Hepatocyte (in vitro differentiated cells): ENCODE measurements around the gene NF2.

Experiments
- CTCF ChIP-seq: fragments of 200-600 bp; sonication (generic); IDR thresholded peaks from 2 replicates; pipeline ENCODE4 v1.5.1; 2016; ENCODE audit warnings: antibody characterized with exemption, mild to moderate bottlenecking; ENCODE audit not compliant: poor library complexity
- EZH2 ChIP-seq: fragments of 200-600 bp; sonication (generic); IDR thresholded peaks from 2 replicates; pipeline ENCODE4 v1.6.1; 2016; ENCODE audit warnings: antibody characterized with exemption, mild to moderate bottlenecking, borderline replicate concordance
- EZH2phosphoT487 ChIP-seq: fragments of 200-600 bp; sonication (generic); IDR thresholded peaks from one replicate; pipeline ENCODE4 v1.6.1; 2018; ENCODE audit warnings: antibody characterized with exemption, mild to moderate bottlenecking, low read depth, moderate library complexity; ENCODE audit not compliant: unreplicated experiment, severe bottlenecking

- no peak for TF ChIP-seq EZH2
- no peak for TF ChIP-seq CTCF
- TF ChIP-seq EZH2phosphoT487 = no peak
These were observed 141.5 kb downstream of the NF2 start for GRCh38 chr22:29744902-29745301.
